HG03575 (cell line): ENCODE results near the gene GALNT18.

Source experiments
- ATAC-seq: cut with Tn5 transposase; IDR thresholded peaks from one replicate; pipeline ENCODE4 v1.9.1; 2021; ENCODE audit not compliant: unreplicated experiment, insufficient number of reproducible peaks, low FRiP score; ENCODE audit errors: extremely low read depth

The GALNT18 gene

DNA sequence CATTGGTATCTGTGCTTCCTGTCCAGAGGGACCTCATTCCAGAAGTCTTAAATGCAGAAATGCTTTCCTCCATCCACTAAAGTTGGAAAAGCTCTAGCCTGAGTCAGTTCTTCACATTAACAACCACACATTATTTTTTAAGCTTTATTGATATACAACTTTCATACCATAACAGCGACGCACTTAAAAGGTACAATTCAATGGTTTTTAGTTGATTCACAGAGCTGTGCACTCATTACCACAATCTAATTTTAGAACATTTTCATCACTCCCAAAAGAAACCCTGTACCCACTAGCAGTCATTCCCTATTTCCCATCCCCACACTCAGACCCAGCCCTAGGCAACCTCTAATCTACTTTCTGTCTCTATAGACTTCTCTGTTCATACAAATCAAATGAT lies 27.6 kb downstream of the GALNT18 start:
- no peak for ATAC-seq

- no peak for ATAC-seq
Measured at GRCh38 chr11:11592146-11592684, 29.6 kb downstream of the GALNT18 start.

GRCh38 chr11:11589437-11589836 lies 32.4 kb downstream of the GALNT18 start:
- no peak for ATAC-seq

DNA sequence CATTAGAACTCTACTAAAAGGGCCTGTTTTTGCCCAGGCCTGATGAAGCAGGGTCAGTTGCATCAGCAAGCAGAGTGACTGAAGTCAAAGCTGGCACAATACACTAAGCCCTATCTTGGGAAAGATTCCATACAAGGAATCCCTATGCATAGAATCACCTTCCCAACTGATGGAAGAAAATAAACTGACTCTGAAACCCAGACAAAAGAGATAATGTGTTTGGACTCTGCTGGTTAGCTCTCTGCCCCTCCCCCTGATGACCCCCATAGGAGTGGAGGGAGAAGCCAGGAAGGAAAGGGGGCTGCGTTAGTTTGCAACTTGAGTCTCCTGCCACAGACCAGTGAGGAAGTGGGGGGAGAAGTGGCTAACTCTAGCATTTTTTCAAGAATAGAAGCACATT lies 32.9 kb downstream of the GALNT18 start:
- no peak for ATAC-seq

DNA sequence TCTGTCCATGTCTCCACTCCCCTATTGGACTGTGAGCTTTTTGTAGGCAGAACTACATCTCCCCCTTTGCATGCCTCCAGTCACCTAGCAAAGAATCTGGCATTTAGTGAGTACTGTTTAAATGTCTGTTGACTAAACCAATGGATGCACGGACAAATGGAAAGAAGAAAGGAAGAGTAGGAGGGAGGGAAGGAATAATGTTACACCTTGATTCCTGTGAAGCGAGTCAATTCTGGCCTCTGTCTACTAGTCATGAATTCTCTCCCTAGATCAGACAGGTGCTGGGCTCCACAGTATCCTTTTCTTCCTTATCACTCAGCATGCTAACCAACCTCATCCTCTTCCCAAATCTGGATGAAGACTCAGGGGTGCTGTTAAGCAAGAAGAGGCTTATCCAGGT lies 33.6 kb downstream of the GALNT18 start:
- ATAC-seq = no peak

GRCh38 chr11:11587122-11587521 lies 34.7 kb downstream of the GALNT18 start:
- no peak for ATAC-seq

DNA sequence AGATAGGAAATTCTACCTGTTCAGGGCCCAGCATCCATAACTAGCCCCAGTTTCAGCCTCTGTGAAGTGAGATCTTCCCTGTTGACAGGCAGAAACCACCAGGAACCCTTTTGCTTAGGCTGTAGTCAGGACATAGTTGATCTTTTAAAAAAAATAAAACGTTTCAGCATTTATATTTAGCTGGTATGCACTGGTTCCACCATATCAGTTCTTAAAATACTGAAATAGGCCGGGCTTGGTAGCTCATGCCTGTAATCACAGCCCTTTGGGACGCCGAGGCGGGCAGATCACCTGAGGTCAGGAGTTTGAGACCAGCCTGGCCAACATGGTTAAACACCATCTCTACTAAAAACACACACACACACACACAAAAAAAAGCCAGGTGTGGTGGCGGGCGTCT lies 35.3 kb downstream of the GALNT18 start:
- ATAC-seq = no peak

DNA sequence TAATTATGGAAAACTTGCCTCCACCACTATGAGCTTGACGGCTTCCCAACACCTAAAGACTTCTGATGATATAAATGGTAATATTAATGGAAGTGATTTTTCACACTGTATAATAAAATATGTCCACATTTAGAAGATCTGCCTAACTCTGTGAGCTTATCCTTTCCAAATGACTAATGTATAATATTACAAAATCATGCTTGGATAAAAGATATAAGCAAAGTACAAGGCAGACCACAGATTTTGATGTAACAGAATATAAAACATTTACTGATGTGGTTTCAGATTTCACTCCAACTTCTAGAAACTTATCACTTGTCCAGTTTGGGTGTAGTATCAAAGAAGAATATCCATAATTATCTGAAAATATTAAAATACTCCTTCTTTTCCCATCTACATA lies 36.9 kb downstream of the GALNT18 start:
- ATAC-seq = no peak

DNA sequence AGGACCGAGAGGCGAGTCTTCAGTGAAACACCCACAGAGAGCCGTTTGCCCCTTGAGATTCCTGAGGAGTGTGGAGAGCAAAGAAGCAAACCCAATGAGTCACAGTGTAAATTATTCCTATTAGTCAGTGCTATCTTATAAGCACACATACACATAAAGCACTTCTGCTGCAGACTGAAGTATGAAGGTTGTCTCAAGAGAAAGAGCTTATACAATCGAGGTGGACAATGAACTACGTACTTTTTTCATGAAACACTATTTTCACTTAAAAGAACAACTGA lies 37.3 kb downstream of the GALNT18 start:
- no peak for ATAC-seq

DNA sequence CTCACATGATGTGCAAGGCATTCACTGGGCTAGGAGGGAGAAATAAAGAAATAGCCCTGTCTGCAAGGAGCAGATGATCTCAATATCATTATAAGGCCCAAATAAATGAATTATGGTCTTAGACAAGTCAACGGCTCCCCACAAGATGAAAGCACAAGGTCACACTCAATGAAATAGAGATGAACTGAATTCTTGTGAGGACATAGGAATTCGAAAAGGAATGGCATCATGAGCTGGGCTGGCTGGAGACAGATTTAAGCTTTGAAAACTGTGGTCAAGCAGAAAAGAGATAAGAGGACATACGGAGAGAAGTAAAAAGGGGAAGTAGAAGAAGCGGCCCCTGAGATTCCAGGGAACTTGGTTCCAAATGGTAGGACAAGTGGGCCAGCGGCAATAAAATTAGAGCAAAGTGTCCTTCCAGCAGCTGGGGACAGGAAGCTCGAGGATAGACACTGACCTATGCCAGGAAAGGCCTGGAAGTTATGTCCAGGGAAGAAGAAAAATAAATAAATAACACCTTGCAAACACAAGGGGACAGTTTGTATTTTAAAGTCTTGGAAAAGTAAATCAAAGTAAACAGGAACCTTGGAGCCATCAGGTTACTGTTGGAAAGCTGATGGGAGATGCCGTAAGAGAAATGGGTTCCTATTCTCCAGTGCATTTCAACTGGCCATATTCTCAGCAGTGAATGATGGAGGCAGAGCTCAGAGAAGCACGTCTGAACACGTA lies 37.8 kb downstream of the GALNT18 start:
- no peak for ATAC-seq

- no peak for ATAC-seq
Measured at GRCh38 chr11:11582011-11582701, 39.6 kb downstream of the GALNT18 start.

GRCh38 chr11:11581481-11581880 lies 40.3 kb downstream of the GALNT18 start:
- ATAC-seq = no peak

GRCh38 chr11:11580841-11581411 lies 40.9 kb downstream of the GALNT18 start:
- no peak for ATAC-seq

GRCh38 chr11:11580012-11580411 lies 41.8 kb downstream of the GALNT18 start:
- no peak for ATAC-seq

GRCh38 chr11:11579012-11579988 lies 42.5 kb downstream of the GALNT18 start:
- no peak for ATAC-seq

DNA sequence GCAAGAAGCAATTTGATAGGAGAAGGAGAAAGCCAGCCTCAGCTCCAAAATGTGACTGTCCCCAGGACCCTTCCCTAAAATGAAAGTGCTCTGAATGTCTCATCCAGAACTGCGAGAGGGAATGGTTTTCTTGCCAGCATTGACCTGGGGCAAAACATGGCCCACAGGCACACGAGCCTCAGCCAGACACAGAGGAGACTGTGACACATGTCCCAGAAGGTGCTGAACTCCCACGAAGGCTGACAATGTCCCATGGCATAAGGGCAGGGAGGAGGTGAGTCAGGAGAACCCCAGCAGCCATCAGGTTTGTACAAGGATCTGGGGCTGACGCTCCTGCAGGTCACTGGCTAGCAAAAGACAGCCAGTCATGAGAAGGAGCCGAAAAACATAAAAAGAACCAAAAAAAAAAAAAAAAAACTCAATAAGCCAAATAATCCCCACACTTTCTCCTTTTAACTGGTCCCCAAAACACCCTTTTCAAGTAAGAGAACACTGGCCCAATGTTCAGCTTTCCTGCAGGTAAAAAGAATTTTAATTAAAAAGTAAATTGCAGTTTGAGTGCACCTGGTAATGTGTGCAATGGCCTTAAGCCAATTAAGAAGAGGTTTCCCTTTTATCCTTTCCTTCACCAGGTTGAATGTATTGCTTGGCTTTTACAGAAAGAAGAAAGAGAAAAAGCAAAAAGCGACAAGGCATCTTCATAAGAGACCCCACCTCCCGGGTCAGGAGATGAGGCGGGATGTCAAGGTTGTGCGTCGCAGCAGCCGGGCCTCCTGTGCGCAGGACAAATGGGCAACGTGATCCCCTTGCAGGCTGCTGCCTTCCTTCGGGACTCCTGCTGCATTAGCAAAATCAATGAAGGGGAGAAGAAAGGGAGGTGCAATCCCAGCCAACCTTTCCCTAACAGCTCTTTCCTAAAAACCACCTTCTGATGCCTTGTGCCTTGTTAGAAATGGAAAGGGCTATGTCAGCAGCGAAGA lies 43.6 kb downstream of the GALNT18 start:
- no peak for ATAC-seq

GRCh38 chr11:11577251-11577855 lies 44.5 kb downstream of the GALNT18 start:
- no peak for ATAC-seq
